D721Med (cell line): ENCODE results near the gene MCRIP1.

ENCODE experiments used
- DNase-seq: peaks from one replicate; pipeline ENCODE4 v3.0.0; 2011; ENCODE audit warnings: low spot score; ENCODE audit not compliant: insufficient read length
- FAIRE-seq: peaks from 2 replicates; lab custom pipeline; 2011; peaks lifted over from hg19 to GRCh38; lab: Jason Lieb, UNC
- CTCF ChIP-seq: IDR thresholded peaks from 2 replicates; pipeline ENCODE4 v1.5.1; 2012; ENCODE audit warnings: mild to moderate bottlenecking, control low read depth; ENCODE audit not compliant: insufficient read depth; ENCODE audit errors: missing control alignments

Gene MCRIP1

GRCh38 chr17:81810892-81811704 lies 22.0 kb downstream of the MCRIP1 start:
- DNase-seq (no peak), FAIRE-seq (no peak)
- no peak for TF ChIP-seq CTCF

GRCh38 chr17:81810476-81810875 lies 22.6 kb downstream of the MCRIP1 start:
- FAIRE-seq (no peak), DNase-seq (no peak)
- TF ChIP-seq CTCF = no peak

GRCh38 chr17:81809556-81809998 lies 23.5 kb downstream of the MCRIP1 start:
- no peak for TF ChIP-seq CTCF
- DNase-seq (no peak), FAIRE-seq (no peak)

GRCh38 chr17:81808778-81809555 lies 24.1 kb downstream of the MCRIP1 start:
- no peak for FAIRE-seq
- no peak for TF ChIP-seq CTCF
- no peak for DNase-seq

- TF ChIP-seq CTCF = no peak
- no peak for FAIRE-seq
- no peak for DNase-seq
Observed at GRCh38 chr17:81807839-81808238, 25.3 kb downstream of the MCRIP1 start.

- TF ChIP-seq CTCF = no peak
- DNase-seq (no peak), FAIRE-seq (no peak)
Observed at GRCh38 chr17:81807210-81807719, 25.8 kb downstream of the MCRIP1 start.
